Measurements from ENCODE around the gene ACTR6.

GRCh38 chr12:100216337-100216736 lies 15.7 kb downstream of the ACTR6 start:
- no peak for TF ChIP-seq CTCF (IDR thresholded peaks at IDR 0.05)
- TF ChIP-seq EP300 (IDR thresholded peaks at IDR 0.05): no peak
- no peak for TF ChIP-seq POLR2A (IDR thresholded peaks at IDR 0.05)
